Ovary (tissue), 9 donors: ENCODE results near the gene TATDN2. TPM values are rescaled to one million over a fixed set of nuclear protein-coding genes. Genes with fewer than 3 reads are reported as not detected.

Source experiments
- DNase-seq, 5 donors: peaks; one replicate each; pipeline ENCODE4 v3.0.0-alpha.2; 2019 to 2020
- H3K27ac ChIP-seq, 2 donors: fragments of 200-600 bp; one replicate each; pipeline versions ENCODE4 v1.5.1 to v1.8.0; 2019 to 2022
- H3K27me3 ChIP-seq: fragments of 200-600 bp; one replicate; pipeline ENCODE4 v1.8.0; 2022
- H3K36me3 ChIP-seq: fragments of 200-600 bp; sonication (generic); one replicate; pipeline ENCODE4 v1.5.1; 2019
- H3K4me1 ChIP-seq: one replicate; pipeline ENCODE4 v1.8.1; 2013; ENCODE audit warnings: mild to moderate bottlenecking, moderate library complexity; ENCODE audit not compliant: insufficient read depth
- H3K4me3 ChIP-seq: fragments of 200-600 bp; sonication (generic); one replicate; pipeline ENCODE4 v1.5.1; 2017
- H3K9me3 ChIP-seq, 2 donors: fragments of 200-600 bp in 1 of 2; sonication (generic) in 1 of 2; one replicate each; pipeline versions ENCODE4 v1.5.1 to v1.8.1; 2013 to 2019; ENCODE audit warnings: mild to moderate bottlenecking in 1 of 2, moderate library complexity in 1 of 2
- CTCF ChIP-seq, 3 donors: fragments of 450-650 bp in 2 of 3; fragments of 200-600 bp in 1 of 3; IDR thresholded peaks; one replicate each; pipeline versions ENCODE4 v1.5.1 to v1.8.0; 2016 to 2022; ENCODE audit warnings: antibody characterized with exemption in 3 of 3, mild to moderate bottlenecking in 1 of 3
- EP300 ChIP-seq: sonication (generic); formaldehyde crosslinking; IDR thresholded peaks from one replicate; pipeline ENCODE4 v1.6.1; 2017; ENCODE audit warnings: antibody characterized with exemption
- POLR2A ChIP-seq: fragments of 450-650 bp; IDR thresholded peaks from one replicate; pipeline ENCODE4 v1.6.1; 2017; ENCODE audit warnings: antibody characterized with exemption, mild to moderate bottlenecking, moderate library complexity
- WGBS, 3 donors: extraction: QIAGEN DNeasy Blood & Tissue Kit in 1 of 3; methylation state at CpG; one replicate each; pipeline versions ENCODE4 v1.1.5 to v1.1.7; 2013 to 2017; 5-methylcytosine and 5-hydroxymethylcytosine counted together
- intact Hi-C, 4 donors: fragments of 100-400 bp; cut with DNase I; formaldehyde crosslinking; loops; one replicate each; pipeline versions ENCODE4 v1.11.0 to v1.15.1; 2022 to 2023
- polyA plus RNA-seq, 2 donors: library from polyadenylated mRNA; stranded (reverse); fragments of 200-250 nt in 1 of 2; fragments of 350-450 nt in 1 of 2; fragmentation: Illumina TruSeq in 1 of 2; extraction: RNeasy Lipid Tissue Mini Kit (QIAGEN cat#74804) in 1 of 2; gene quantifications; one replicate each; pipeline ENCODE4 v1.2.3, GENCODE V29; 2013 to 2014
- total RNA-seq, 7 donors: library from RNA; depleted of rRNA in 2 of 7; stranded (reverse); fragments of >200 nt in 2 of 7; fragmentation: NEBNext Ultra II Directional in 3 of 7; extraction: Animal tissue kit (Norgen Biotek cat#: 25700) in 3 of 7; gene quantifications; one replicate each; pipeline versions ENCODE4 v1.1.0 to v1.2.4, GENCODE V29; 2016 to 2023
- donor health status: DM: no; HTN: no; CAD: no; lungs with moderate emphysema.
- donor health status: DM: no; HTN: no; CAD: no.
- donor health status: Bipolar disorder and iron deficiency.
- donor health status: DM: yes; HTN: yes; CAD: no.
- donor health status: DM: no; HTN: no; CAD: no.
- donor health status: DM: yes; HTN: yes; CAD: no.

Gene TATDN2
- total and polyA plus RNA-seq, 9 donors, result 17.3 to 46.4 (median 38.7) TPM

GRCh38 chr3:10310578-10310977 lies 62.3 kb downstream of the TATDN2 start:
- H3K4me1 ChIP-seq, result no peaks in the 10 kb centered on the region
- intact Hi-C loops, result no loop called here
- H3K27ac ChIP-seq, result no peak overlapping the region
- H3K4me3 ChIP-seq, result no peak overlapping the region
- no peaks in the 10 kb centered on the region for H3K36me3 ChIP-seq
- WGBS, 3 donors, result 89 to 94% (median 92%) methylated on average over 2 of the region's 2 CpGs
- TF ChIP-seq POLR2A (no peak), EP300 (no peak), CTCF (IDR thresholded peaks at IDR 0.05) (no peak)
- DNase-seq, result no peak
- H3K9me3 ChIP-seq, result no peaks in the 10 kb centered on the region
- H3K27me3 ChIP-seq, result no peaks in the 10 kb centered on the region

- Histone ChIP-seq H3K27me3 (no peaks in the 10 kb centered on the region), H3K4me1 (no peaks in the 10 kb centered on the region), H3K4me3 (no peak overlapping the region), H3K9me3 (no peaks in the 10 kb centered on the region), H3K36me3 (no peaks in the 10 kb centered on the region), H3K27ac (no peak overlapping the region)
- no peak for TF ChIP-seq CTCF (IDR thresholded peaks at IDR 0.05)
- no peak for TF ChIP-seq POLR2A
- no peak for TF ChIP-seq EP300
- no peak for DNase-seq
- intact Hi-C loops, result no loop called here
- 69 to 89% (median 80%) methylated on average over 13 of the region's 13 CpGs for WGBS, 3 donors
Observed at GRCh38 chr3:10311710-10312109, 63.5 kb downstream of the TATDN2 start.

GRCh38 chr3:10312391-10312790 lies 64.1 kb downstream of the TATDN2 start:
- intact Hi-C loops, result no loop called here
- whole genome bisulfite sequencing, 3 donors, result 69 to 85% (median 74%) methylated on average over 10 of the region's 10 CpGs
- H3K9me3 ChIP-seq, result no peaks in the 10 kb centered on the region
- no peaks in the 10 kb centered on the region for H3K36me3 ChIP-seq
- TF ChIP-seq CTCF (IDR thresholded peaks at IDR 0.05), result no peak
- no peak for TF ChIP-seq POLR2A
- no peak for TF ChIP-seq EP300
- no peak for DNase-seq
- H3K4me3 ChIP-seq, result no peak overlapping the region
- no peaks in the 10 kb centered on the region for H3K4me1 ChIP-seq
- no peak overlapping the region for H3K27ac ChIP-seq
- H3K27me3 ChIP-seq, result no peaks in the 10 kb centered on the region

GRCh38 chr3:10312861-10313260 lies 64.6 kb downstream of the TATDN2 start:
- H3K36me3 ChIP-seq, result no peaks in the 10 kb centered on the region
- H3K27me3 ChIP-seq, result no peaks in the 10 kb centered on the region
- H3K4me3 ChIP-seq, result no peak overlapping the region
- H3K4me1 ChIP-seq, result no peaks in the 10 kb centered on the region
- no peak overlapping the region for H3K27ac ChIP-seq
- DNase-seq, result no peak
- 58 to 72% (median 65%) methylated on average over 3 of the region's 3 CpGs for WGBS, 3 donors
- no peak for TF ChIP-seq EP300
- TF ChIP-seq POLR2A, result no peak
- TF ChIP-seq CTCF (IDR thresholded peaks at IDR 0.05), result no peak
- H3K9me3 ChIP-seq, result no peaks in the 10 kb centered on the region
- intact Hi-C loops, result no loop called here

- no peaks in the 10 kb centered on the region for H3K36me3 ChIP-seq
- DNase-seq, result no peak
Observed at GRCh38 chr3:10315101-10315500, 66.8 kb downstream of the TATDN2 start.

More at GRCh38 chr3:10315101-10315500, 66.8 kb downstream of the TATDN2 start:
- Histone ChIP-seq H3K9me3 (no peaks in the 10 kb centered on the region), H3K27me3 (no peaks in the 10 kb centered on the region), H3K4me1 (no peaks in the 10 kb centered on the region), H3K4me3 (no peak overlapping the region), H3K27ac (no peak overlapping the region)
- WGBS, 3 donors, result 85 to 89% (median 88%) methylated on average over 11 to 14 of the region's 14 CpGs
- intact Hi-C loops, result no loop called here
- no peak for TF ChIP-seq CTCF (IDR thresholded peaks at IDR 0.05)
